ENCODE measurements around the gene PDCD1LG2. TPM values are rescaled to one million over a fixed set of nuclear protein-coding genes. Genes with fewer than 3 reads are reported as not detected.

Gene PDCD1LG2
- total and polyA plus RNA-seq, 4 donors: 0.46 to 2.5 (median 1.3) TPM

GRCh38 chr9:5575000-5575399 lies 64.7 kb downstream of the PDCD1LG2 start:
- no peak for DNase-seq (ENCODE audit: low spot score)
- TF ChIP-seq MAX (IDR thresholded peaks at IDR 0.05) (no peak), TAF1 (conservative IDR thresholded peaks at IDR 0.05) (no peak), SP1 (IDR thresholded peaks at IDR 0.05) (no peak), HNF4A (conservative IDR thresholded peaks at IDR 0.05) (no peak), CTCF (IDR thresholded peaks at IDR 0.05; ENCODE audit: low read depth, low read length, missing input control) (no peak), EGR1 (IDR thresholded peaks at IDR 0.05; ENCODE audit: low read depth in 2 of 2) (no peak), ZBTB33 (IDR thresholded peaks at IDR 0.05) (no peak), HNF4G (IDR thresholded peaks at IDR 0.05) (no peak), NR2F2 (IDR thresholded peaks at IDR 0.05) (no peak), RXRA (IDR thresholded peaks at IDR 0.05) (no peak), ATF3 (IDR thresholded peaks at IDR 0.05) (no peak), FOXA2 (IDR thresholded peaks at IDR 0.05) (no peak), RAD21 (IDR thresholded peaks at IDR 0.05) (no peak), JUND (IDR thresholded peaks at IDR 0.05) (no peak), REST (IDR thresholded peaks at IDR 0.05) (no peak), YY1 (IDR thresholded peaks at IDR 0.05) (no peak)
- WGBS: 84% methylated on average over 2 of the region's 2 CpGs
- Histone ChIP-seq H3K36me3 (ENCODE audit: control insufficient read depth in 4 of 4, insufficient read depth in 3 of 4, low read depth in 1 of 4, low read length in 3 of 4) (no peaks in the 10 kb centered on the region), H3K4me1 (ENCODE audit: control insufficient read depth in 4 of 4, insufficient read depth in 4 of 4, low read length in 3 of 4) (no peaks in the 10 kb centered on the region), H3K27me3 (ENCODE audit: control insufficient read depth in 4 of 4, insufficient read depth in 4 of 4, low read length in 3 of 4) (no peaks in the 10 kb centered on the region), H3K9me3 (ENCODE audit: control insufficient read depth in 4 of 4, low read length in 3 of 4) (no peaks in the 10 kb centered on the region), H3K27ac (ENCODE audit: low read depth in 1 of 2, low read length in 2 of 2) (no peak overlapping the region), H3K9ac (ENCODE audit: low read depth in 1 of 2, low read length in 2 of 2) (no peak overlapping the region), H3K4me3 (ENCODE audit: low read depth in 1 of 3, low read length in 3 of 3) (no peak overlapping the region)

- Histone ChIP-seq H3K9ac (ENCODE audit: low read depth in 1 of 2, low read length in 2 of 2) (no peak overlapping the region), H3K4me3 (ENCODE audit: low read depth in 1 of 3, low read length in 3 of 3) (no peak overlapping the region), H3K36me3 (ENCODE audit: control insufficient read depth in 4 of 4, insufficient read depth in 3 of 4, low read depth in 1 of 4, low read length in 3 of 4) (no peaks in the 10 kb centered on the region), H3K9me3 (ENCODE audit: control insufficient read depth in 4 of 4, low read length in 3 of 4) (no peaks in the 10 kb centered on the region), H3K4me1 (ENCODE audit: control insufficient read depth in 4 of 4, insufficient read depth in 4 of 4, low read length in 3 of 4) (no peaks in the 10 kb centered on the region), H3K27ac (ENCODE audit: low read depth in 1 of 2, low read length in 2 of 2) (no peak overlapping the region), H3K27me3 (ENCODE audit: control insufficient read depth in 4 of 4, insufficient read depth in 4 of 4, low read length in 3 of 4) (no peaks in the 10 kb centered on the region)
- TF ChIP-seq HNF4A (conservative IDR thresholded peaks at IDR 0.05) (no peak), FOXA1 (IDR thresholded peaks at IDR 0.05) (no peak), GABPA (IDR thresholded peaks at IDR 0.05 in 1 of 2, conservative IDR thresholded peaks at IDR 0.05 in 1 of 2) (no peak), RAD21 (IDR thresholded peaks at IDR 0.05) (no peak), HNF4G (IDR thresholded peaks at IDR 0.05) (no peak), ATF3 (IDR thresholded peaks at IDR 0.05) (no peak), YY1 (IDR thresholded peaks at IDR 0.05) (no peak), JUND (IDR thresholded peaks at IDR 0.05) (no peak), NR2F2 (IDR thresholded peaks at IDR 0.05) (no peak), EGR1 (IDR thresholded peaks at IDR 0.05; ENCODE audit: low read depth in 2 of 2) (no peak)
- 87% methylated on average over 2 of the region's 2 CpGs for WGBS
- DNase-seq (ENCODE audit: low spot score): no peak
Measured at GRCh38 chr9:5577225-5577624, 66.9 kb downstream of the PDCD1LG2 start.
